Activated CD8-positive, alpha-beta T cell treated with anti-CD3 and anti-CD28 coated beads, Interleukin-2, amount 10 ng/mL, durations not matched to agents 7 days and 5 days (primary cell): ENCODE results near the gene NOTCH3. TPM values are rescaled to one million over a fixed set of nuclear protein-coding genes. Genes with fewer than 3 reads are reported as not detected.

Source experiments
- ATAC-seq: fragments of 150-1000 bp; cut with Tn5 transposase; one replicate; pipeline ENCODE4 v1.10.0; 2021; ENCODE audit warnings: moderate library complexity
- CTCF ChIA-PET: fragments of 350-600 bp; sonication (Branson Sonifier 250); formaldehyde crosslinking; loops from one replicate; lab custom pipeline; 2021; ENCODE audit warnings: antibody characterized with exemption; lab: Charles Lee
- POLR2A ChIA-PET: fragments of 350-600 bp; sonication (Branson Sonifier 250); formaldehyde crosslinking; loops from one replicate; lab custom pipeline; 2021; ENCODE audit warnings: antibody characterized with exemption; lab: Charles Lee
- DNase-seq: peaks from one replicate; pipeline ENCODE4 v3.0.0-alpha.2; 2020
- H3K27ac Mint-ChIP-seq: one replicate; pipeline ENCODE4 v1.8.0; 2021; ENCODE audit warnings: mild to moderate bottlenecking, mixed read lengths
- H3K27me3 Mint-ChIP-seq: one replicate; pipeline ENCODE4 v1.8.0; 2021; ENCODE audit warnings: low read depth, mixed read lengths
- H3K36me3 Mint-ChIP-seq: one replicate; pipeline ENCODE4 v1.8.0; 2021; ENCODE audit warnings: low read depth, mixed read lengths
- H3K4me1 Mint-ChIP-seq: one replicate; pipeline ENCODE4 v1.8.0; 2021; ENCODE audit warnings: low read depth, mixed read lengths
- H3K4me3 Mint-ChIP-seq: one replicate; pipeline ENCODE4 v1.8.0; 2021; ENCODE audit warnings: mild to moderate bottlenecking, mixed read lengths
- H3K9me3 Mint-ChIP-seq: one replicate; pipeline ENCODE4 v1.8.0; 2022; ENCODE audit warnings: mixed read lengths; ENCODE audit not compliant: insufficient read depth
- total RNA-seq, 2 experiments: library from RNA; stranded (reverse); gene quantifications; one replicate each; pipeline ENCODE4 v1.2.3, GENCODE V29; 2021

The NOTCH3 gene
- total RNA-seq, 2 experiments from 2014 or later = not detected

DNA sequence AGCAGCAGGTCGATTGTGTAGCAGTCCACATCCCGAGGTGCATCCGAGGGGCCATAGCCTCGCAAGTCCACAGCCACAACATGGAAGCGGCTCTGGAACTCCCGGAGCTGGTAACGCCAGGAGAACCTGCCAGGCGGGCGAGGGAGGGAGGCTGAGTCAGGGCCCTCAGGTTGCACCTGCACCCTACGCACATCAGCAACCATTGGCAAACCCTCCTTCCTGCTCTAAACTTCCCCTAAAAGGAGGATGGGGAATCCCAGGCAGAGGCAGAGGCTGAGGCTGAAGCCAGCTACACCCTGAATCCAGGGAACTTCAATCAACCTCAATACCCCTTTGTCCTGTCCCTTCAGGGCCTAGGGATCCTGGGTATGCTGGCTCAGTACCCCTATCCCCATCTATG is 30.5 kb upstream of the NOTCH3 start:
- no peak for DNase-seq
- no peak for ATAC-seq
- no peak overlapping the region for H3K4me3 Mint-ChIP-seq
- ChIA-PET CTCF (interaction anchor here (1.8 kb wide), 1 partner anchor 19 kb away, joined by 9 read pairs; no protein-coding TSS in a partner anchor), POLR2A (no interaction called here)
- peaks cover 6% of the 10 kb centered on the region for H3K4me1 Mint-ChIP-seq
- H3K27me3 Mint-ChIP-seq = peaks cover 19% of the 10 kb centered on the region
- H3K9me3 Mint-ChIP-seq = no peaks in the 10 kb centered on the region
- no peak overlapping the region for H3K27ac Mint-ChIP-seq
- H3K36me3 Mint-ChIP-seq = peaks cover 12% of the 10 kb centered on the region

DNA sequence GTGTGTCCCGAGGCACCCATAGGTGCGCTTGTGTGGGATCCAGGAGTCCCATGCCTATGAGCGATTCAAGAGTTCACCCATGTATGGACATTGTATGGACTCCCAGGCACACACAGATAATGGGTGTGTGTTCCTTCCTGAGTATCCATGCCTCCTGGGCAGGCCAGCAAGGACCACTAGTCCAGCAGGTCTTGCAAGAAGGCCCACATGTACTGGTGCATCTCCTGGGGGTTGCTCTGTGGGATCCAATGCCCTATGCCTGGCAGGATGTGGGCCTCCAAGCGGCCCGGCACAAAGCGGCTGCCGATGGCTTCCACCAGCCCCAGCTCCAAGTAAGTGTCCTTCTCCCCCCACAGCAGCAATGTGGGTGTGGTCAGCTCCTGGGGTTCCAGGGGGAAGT is 26.5 kb upstream of the NOTCH3 start:
- CTCF ChIA-PET = no interaction called here
- Mint-ChIP-seq H3K36me3 (no peaks in the 10 kb centered on the region), H3K27me3 (peaks cover 27% of the 10 kb centered on the region), H3K4me3 (no peak overlapping the region), H3K27ac (no peak overlapping the region), H3K9me3 (no peaks in the 10 kb centered on the region), H3K4me1 (peaks cover 15% of the 10 kb centered on the region)
- POLR2A ChIA-PET = no interaction called here
- DNase-seq (no peak), ATAC-seq (no peak)

DNA sequence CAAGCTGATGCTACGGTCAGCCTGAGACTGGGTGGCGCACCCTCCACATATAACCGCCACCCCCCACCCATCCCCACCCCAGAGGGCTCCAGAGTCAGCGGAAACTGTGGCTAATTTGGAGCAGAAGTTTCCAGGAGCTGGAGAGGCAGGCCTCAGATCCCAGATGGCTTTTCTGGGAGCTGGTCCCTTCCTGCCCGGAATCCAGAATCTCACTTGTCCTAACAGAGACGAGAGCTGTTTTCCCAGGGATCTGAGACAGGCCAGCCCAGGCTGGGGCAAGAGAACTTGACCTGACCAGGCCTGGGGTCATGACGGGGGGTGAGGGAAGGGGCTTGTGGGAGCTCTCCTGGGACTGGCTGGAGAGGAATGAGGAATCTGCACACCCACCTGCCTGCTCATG is 25.0 kb upstream of the NOTCH3 start:
- ATAC-seq (no peak), DNase-seq (no peak)
- Mint-ChIP-seq H3K4me3 (no peak overlapping the region), H3K27me3 (peaks cover 19% of the 10 kb centered on the region), H3K4me1 (peaks cover 14% of the 10 kb centered on the region), H3K36me3 (no peaks in the 10 kb centered on the region), H3K27ac (no peak overlapping the region), H3K9me3 (no peaks in the 10 kb centered on the region)
- ChIA-PET CTCF (interaction anchor here (1.3 kb wide), 1 partner anchor 25 kb away, joined by 3 read pairs; no protein-coding TSS in a partner anchor), POLR2A (interaction anchor here (0.6 kb wide), 1 partner anchor 154 kb away, joined by 4 read pairs; the partner anchor contains the start of gene AKAP8)

DNA sequence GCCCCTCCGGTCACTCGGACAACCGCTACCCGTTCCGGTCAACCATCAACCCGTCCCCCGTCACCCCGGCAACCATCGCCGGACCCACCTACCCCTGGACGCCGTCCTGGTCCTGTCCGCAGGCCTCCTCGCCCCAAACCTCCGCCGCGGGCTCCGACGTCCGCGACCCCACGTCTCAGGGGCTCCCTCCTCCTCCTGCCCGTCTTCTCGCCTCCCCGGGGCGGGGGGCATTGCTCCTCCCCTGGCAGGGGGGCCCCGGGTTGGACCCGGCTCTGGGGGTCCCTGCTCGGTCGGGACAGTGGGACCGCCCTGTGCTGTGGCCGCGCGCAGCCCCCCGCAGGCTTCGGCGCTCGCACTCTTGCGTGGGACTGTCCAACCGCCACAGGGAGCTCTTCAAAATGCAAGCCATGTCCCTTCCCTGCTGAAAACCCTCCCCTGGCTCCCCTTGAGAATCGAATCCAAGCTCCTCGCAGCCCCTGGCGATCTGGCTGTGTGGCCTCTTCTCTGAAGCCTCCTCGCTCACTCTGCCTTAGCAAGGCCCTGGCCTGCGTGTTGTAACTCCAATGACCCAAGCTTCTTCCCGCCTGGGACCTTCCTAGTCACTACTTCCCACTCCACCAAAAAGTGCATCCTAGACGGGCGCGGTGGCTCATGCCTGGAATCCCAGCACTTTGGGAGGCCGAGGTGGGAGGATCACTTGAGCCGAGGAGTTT is 23.0 kb upstream of the NOTCH3 start:
- H3K36me3 Mint-ChIP-seq = no peaks in the 10 kb centered on the region
- H3K9me3 Mint-ChIP-seq = no peaks in the 10 kb centered on the region
- peaks cover 18% of the 10 kb centered on the region for H3K27me3 Mint-ChIP-seq
- ChIA-PET CTCF (interaction anchor here (1.2 kb wide), 1 partner anchor 132 kb away, joined by 5 read pairs; no protein-coding TSS in a partner anchor), POLR2A (no interaction called here)
- H3K4me3 Mint-ChIP-seq = peak overlapping the region; percentile 77
- peaks cover 14% of the 10 kb centered on the region for H3K4me1 Mint-ChIP-seq
- H3K27ac Mint-ChIP-seq = no peak overlapping the region
- ATAC-seq = no peak
- no peak for DNase-seq

DNA sequence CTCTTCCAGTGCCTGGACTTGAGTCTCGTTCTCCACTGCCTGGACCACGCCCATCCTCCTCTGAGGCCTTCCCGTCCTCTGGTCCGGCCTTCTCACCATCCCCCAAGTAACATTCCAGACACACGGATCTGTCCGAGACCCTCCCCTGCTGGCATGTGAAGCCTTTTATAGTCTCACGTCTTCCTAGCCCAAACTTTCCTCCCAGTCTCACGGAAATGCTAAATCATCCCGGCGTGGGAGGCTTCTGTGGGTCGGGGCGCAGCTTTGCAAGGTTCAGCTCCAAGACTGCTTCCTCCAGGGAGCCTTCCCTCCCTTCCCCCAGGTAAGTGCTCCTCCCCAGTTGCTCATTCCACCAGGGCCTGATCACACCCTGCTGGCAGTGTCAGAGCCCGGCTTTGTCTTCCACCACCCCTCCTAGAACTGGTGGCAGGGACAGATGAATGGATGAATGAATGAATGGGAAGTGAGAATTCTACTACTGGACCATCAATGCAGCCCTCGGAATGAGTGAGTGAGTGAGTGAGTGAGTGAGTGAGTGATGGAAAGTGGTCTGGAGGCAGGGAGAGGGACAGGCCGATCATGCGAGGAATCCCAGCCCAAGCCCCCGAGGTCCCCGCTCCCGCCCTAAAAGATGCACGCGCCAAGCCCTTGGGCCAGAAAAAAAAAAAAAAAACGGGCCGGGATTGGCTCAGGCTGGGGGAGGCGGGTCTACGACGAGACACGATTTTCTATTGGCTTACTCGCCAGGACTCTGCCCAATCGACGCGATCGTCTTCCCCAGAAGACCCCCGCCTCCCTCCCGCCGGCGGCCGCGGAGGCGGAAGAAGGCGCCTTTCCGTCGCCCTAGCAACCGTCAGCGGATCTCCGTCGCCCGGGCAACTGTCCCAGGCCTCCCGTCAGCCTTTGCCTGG is 22.2 kb upstream of the NOTCH3 start:
- H3K9me3 Mint-ChIP-seq = no peaks in the 10 kb centered on the region
- POLR2A ChIA-PET = no interaction called here
- CTCF ChIA-PET = no interaction called here
- no peak overlapping the region for H3K27ac Mint-ChIP-seq
- peaks cover 18% of the 10 kb centered on the region for H3K27me3 Mint-ChIP-seq
- peak overlapping the region; percentile 77 for H3K4me3 Mint-ChIP-seq
- DNase-seq (peak; percentile 88), ATAC-seq (peak; percentile 98)
- H3K36me3 Mint-ChIP-seq = no peaks in the 10 kb centered on the region
- H3K4me1 Mint-ChIP-seq = peaks cover 14% of the 10 kb centered on the region

DNA sequence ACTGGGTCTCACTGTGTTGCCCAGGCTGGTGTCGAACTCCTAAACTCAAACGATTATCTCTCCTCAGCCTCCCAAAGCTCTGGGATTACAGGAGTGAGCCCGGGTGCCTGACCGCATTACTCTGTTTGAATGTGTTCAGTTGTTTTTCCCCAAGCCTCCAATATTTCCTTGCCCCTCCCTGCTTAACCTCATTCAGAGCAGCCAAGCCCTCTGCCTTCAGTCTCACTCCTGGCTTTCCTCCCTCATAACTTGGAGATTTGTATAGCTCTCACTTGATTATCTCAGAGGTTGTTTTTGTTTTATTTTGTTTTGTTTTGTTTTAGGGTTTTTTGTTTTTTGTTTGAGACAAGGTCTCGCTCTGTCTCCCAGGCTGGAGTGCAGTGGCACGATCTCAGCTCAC is 20.0 kb upstream of the NOTCH3 start:
- ChIA-PET CTCF (no interaction called here), POLR2A (no interaction called here)
- ATAC-seq = no peak

DNA sequence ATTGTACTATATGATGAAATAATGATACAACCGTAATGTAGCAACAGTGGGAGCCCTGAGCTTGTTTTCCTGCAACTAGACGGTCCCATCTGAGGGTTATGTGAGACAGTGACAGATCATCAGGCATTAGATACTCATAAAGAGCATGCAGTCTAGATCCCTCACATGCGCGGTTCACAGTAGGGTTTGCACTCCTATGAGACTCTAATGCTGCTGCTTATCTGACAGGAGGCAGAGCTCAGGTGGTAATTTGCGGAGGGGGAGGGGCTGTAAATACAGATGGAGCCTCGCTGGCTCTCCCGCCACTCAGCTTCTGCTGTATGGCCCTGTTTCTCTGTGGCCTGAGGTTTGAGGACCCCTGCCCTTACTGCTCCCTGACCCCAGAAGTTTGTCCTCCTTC is 17.7 kb upstream of the NOTCH3 start:
- no peaks in the 10 kb centered on the region for H3K36me3 Mint-ChIP-seq
- peaks cover 12% of the 10 kb centered on the region for H3K27me3 Mint-ChIP-seq
- H3K27ac Mint-ChIP-seq = no peak overlapping the region
- ATAC-seq (no peak), DNase-seq (no peak)
- H3K9me3 Mint-ChIP-seq = no peaks in the 10 kb centered on the region
- POLR2A ChIA-PET = no interaction called here
- CTCF ChIA-PET = no interaction called here
- H3K4me3 Mint-ChIP-seq = no peak overlapping the region
- peaks cover 10% of the 10 kb centered on the region for H3K4me1 Mint-ChIP-seq

More for the DNA sequence above, 20.0 kb upstream of the NOTCH3 start:
- H3K9me3 Mint-ChIP-seq = no peaks in the 10 kb centered on the region
- H3K27me3 Mint-ChIP-seq = peaks cover 18% of the 10 kb centered on the region
- DNase-seq = no peak
- no peak overlapping the region for H3K27ac Mint-ChIP-seq
- H3K4me1 Mint-ChIP-seq = peaks cover 14% of the 10 kb centered on the region
- no peak overlapping the region for H3K4me3 Mint-ChIP-seq
- H3K36me3 Mint-ChIP-seq = no peaks in the 10 kb centered on the region

DNA sequence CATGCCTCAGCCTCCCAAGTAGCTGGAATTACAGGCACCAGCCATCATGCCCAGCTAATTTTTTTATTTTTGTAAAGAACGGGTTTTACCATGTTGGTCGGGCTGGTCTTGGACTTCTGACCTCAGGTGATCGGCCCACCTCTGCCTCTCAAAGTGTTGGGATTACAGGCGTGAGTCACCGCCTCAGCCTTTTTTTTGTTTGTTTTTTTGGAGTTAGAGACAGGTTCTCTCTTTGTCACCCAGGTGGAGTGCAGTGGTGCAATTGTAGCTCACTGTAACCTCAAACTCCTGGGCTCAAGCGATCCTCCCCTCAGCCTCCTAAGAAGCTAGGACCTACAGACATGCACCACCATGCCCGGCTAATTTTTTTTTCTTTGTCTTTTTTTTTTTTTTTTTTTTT is 15.6 kb upstream of the NOTCH3 start:
- no peak overlapping the region for H3K27ac Mint-ChIP-seq
- CTCF ChIA-PET = no interaction called here
- no peaks in the 10 kb centered on the region for H3K36me3 Mint-ChIP-seq
- H3K4me1 Mint-ChIP-seq = no peaks in the 10 kb centered on the region
- POLR2A ChIA-PET = no interaction called here
- peaks cover 2% of the 10 kb centered on the region for H3K27me3 Mint-ChIP-seq
- ATAC-seq (no peak), DNase-seq (no peak)
- H3K4me3 Mint-ChIP-seq = no peak overlapping the region
- no peaks in the 10 kb centered on the region for H3K9me3 Mint-ChIP-seq

DNA sequence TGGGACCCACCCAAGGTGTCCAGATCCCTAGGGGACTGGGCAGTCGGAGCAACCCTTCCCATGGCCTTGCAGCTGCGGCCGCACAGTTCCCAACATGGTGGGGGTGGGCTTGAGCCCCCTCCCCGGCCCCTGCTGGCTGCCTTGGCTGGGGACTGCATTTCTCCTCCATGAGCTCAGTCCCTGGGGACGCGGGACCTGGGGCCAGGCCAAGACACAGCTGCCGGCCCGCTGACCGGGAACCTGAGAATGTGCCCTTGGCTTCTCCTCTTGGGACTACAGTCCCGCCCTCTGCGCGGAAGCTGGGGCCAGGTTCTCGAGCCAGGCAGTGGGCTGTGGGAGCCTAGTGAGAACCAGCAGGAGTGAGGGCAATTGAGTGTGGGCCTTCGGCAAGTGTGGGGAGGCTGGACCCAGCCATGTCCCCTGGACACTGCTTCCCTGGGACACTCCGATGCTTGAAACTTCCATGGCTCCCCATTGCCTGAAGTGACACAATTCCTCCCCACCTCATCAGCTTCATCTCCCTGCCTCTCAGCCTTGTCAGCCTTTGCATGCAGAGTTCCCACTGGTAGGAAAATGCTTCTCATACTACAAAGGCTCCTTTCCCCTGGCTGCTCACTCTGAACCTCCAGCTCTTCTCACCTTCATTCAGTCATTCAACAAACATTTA is 13.1 kb upstream of the NOTCH3 start:
- Mint-ChIP-seq H3K27ac (no peak overlapping the region), H3K27me3 (no peaks in the 10 kb centered on the region), H3K4me3 (no peak overlapping the region), H3K9me3 (no peaks in the 10 kb centered on the region), H3K36me3 (no peaks in the 10 kb centered on the region), H3K4me1 (no peaks in the 10 kb centered on the region)
- ATAC-seq (no peak), DNase-seq (no peak)
- ChIA-PET CTCF (interaction anchor here (0.5 kb wide), 1 partner anchor 65 kb away, joined by 3 read pairs; no protein-coding TSS in a partner anchor), POLR2A (no interaction called here)

DNA sequence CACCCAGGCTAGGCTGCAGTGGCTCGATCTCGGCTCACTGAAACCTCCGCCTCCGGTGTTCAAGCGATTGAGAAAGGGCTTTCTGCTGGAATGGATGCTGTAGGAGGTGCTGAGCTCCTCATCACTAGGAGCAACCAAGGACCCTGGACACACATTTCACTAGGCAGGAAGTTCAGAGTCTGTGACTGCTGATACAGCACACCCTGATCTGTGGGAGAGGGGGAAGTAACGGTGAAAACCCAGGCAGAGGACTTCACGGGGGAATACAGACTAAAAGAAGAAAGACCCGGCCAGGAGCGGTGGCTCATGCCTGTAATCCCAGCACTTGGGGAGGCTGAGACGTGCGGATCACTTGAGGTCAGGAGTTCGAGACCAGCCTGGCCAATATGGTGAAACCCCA is 11.9 kb upstream of the NOTCH3 start:
- CTCF ChIA-PET = no interaction called here
- no peaks in the 10 kb centered on the region for H3K36me3 Mint-ChIP-seq

DNA sequence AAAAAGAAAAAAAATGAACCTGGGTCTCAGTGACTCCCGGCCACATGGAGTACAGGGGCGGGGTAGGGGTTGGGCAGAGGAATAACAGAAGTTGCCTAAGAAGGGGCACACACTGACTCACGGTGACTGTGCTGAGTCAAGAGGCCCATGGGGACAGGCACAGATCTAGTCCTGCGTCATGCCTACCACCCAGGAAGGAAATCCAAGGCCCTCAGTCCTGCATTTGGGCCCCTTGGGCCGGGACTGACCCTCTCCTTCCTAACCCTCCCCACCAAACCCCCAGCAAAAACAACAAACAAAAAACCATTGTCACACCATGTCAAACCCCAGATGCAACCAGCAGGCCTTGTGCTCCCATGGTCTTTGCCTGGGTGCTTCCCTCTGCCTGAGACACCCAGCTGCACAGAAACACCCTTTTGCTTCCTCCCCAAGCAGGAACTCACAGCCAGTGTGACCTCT is 9.6 kb upstream of the NOTCH3 start:
- DNase-seq (no peak), ATAC-seq (no peak)
- H3K9me3 Mint-ChIP-seq = no peaks in the 10 kb centered on the region
- H3K27me3 Mint-ChIP-seq = no peaks in the 10 kb centered on the region
- H3K4me3 Mint-ChIP-seq = no peak overlapping the region
- CTCF ChIA-PET = no interaction called here
- no peaks in the 10 kb centered on the region for H3K4me1 Mint-ChIP-seq
- no peaks in the 10 kb centered on the region for H3K36me3 Mint-ChIP-seq
- H3K27ac Mint-ChIP-seq = no peak overlapping the region
- POLR2A ChIA-PET = no interaction called here

More for the DNA sequence above, 11.9 kb upstream of the NOTCH3 start:
- no peaks in the 10 kb centered on the region for H3K9me3 Mint-ChIP-seq
- H3K4me3 Mint-ChIP-seq = no peak overlapping the region
- H3K27ac Mint-ChIP-seq = no peak overlapping the region
- ATAC-seq = no peak
- no peaks in the 10 kb centered on the region for H3K27me3 Mint-ChIP-seq
- no peak for DNase-seq
- H3K4me1 Mint-ChIP-seq = no peaks in the 10 kb centered on the region
- POLR2A ChIA-PET = no interaction called here
